ENCODE results near the gene TUBB1. TPM values are rescaled to one million over a fixed set of nuclear protein-coding genes. Genes with fewer than 3 reads are reported as not detected.

The TUBB1 gene
- total RNA-seq, 1 donor from 2014 or later, result not detected

DNA sequence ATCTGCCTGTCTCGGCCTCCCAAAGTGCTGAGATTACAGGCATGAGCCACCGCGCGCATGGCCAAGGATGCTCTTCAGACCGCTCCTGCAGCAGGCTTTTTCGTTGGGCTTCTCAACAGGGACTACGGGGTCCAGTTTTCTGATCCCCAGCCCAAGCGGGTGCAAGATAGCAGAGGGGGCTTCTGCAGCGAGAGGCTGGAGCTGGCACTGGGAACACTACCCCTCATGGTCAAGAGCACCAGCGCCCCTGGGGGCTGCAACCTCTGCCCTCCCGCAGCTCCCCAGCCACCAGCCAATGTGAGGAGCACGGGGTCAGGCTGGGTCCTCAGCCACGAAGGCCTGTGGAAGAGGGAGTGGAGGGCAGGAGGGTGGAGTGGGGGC, 18.2 kb upstream of the TUBB1 start:
- no peak for DNase-seq (ENCODE audit: low spot score in 2 of 2)
- Histone ChIP-seq H3K4me1 (peaks cover 9 to 15% of the 10 kb centered on the region in 2 donors), H3K4me3 (no peak overlapping the region), H3K9me3 (no peaks in the 10 kb centered on the region), H3K36me3 (peaks cover 53 to 59% of the 10 kb centered on the region in 2 donors), H3K27me3 (no peaks in the 10 kb centered on the region), H3K27ac (no peak overlapping the region)
- intact Hi-C loops (cut with DNase I), result no loop called here
- TF ChIP-seq, protein P1, sequence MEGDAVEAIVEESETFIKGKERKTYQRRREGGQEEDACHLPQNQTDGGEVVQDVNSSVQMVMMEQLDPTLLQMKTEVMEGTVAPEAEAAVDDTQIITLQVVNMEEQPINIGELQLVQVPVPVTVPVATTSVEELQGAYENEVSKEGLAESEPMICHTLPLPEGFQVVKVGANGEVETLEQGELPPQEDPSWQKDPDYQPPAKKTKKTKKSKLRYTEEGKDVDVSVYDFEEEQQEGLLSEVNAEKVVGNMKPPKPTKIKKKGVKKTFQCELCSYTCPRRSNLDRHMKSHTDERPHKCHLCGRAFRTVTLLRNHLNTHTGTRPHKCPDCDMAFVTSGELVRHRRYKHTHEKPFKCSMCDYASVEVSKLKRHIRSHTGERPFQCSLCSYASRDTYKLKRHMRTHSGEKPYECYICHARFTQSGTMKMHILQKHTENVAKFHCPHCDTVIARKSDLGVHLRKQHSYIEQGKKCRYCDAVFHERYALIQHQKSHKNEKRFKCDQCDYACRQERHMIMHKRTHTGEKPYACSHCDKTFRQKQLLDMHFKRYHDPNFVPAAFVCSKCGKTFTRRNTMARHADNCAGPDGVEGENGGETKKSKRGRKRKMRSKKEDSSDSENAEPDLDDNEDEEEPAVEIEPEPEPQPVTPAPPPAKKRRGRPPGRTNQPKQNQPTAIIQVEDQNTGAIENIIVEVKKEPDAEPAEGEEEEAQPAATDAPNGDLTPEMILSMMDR (IDR thresholded peaks at IDR 0.05), result no peak

DNA sequence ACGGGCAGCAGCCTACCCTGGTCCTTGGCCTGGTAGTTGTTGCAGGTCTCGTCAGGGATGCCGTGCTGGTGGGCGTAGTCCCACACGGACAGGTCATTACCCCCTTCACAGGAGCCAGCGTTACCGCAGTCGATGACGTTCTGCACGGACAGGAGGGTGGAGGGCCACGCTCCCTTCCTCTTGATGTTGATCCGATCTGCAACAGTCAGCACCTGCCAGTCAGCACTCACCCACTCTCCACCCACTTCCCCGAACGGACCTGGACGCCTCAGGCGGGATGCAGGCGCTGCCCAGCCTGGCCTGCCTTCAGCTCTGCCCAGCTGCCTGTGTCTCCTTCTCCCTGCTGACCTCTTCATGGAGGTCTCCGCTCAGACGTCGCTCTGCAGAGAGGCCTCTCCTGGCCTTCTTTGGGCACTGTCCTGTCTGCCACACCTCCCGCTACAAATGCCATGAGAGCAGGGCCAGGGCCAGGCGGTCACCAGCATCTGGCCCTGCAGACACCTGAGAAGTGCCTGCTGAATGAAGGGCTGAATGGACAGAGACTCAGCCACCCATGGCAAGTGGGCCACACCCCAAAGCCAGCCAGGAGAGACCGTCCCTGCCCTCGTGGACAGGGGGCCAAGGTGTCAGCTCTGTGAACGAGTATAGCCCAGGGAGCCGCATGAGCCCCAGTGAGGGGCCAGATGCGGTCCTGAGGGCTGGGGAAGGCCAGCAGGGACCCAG, 17.6 kb upstream of the TUBB1 start:
- no peak overlapping the region for H3K4me3 ChIP-seq
- TF ChIP-seq, protein P1 (IDR thresholded peaks at IDR 0.05), result no peak
- H3K4me1 ChIP-seq, result peaks cover 11 to 20% of the 10 kb centered on the region in 2 donors
- H3K9me3 ChIP-seq, result no peaks in the 10 kb centered on the region
- intact Hi-C loops (cut with DNase I), result no loop called here
- DNase-seq (ENCODE audit: low spot score in 2 of 2), result no peak
- H3K27ac ChIP-seq, result no peak overlapping the region
- H3K36me3 ChIP-seq, result peaks cover 47 to 53% of the 10 kb centered on the region in 2 donors
- H3K27me3 ChIP-seq, result no peaks in the 10 kb centered on the region

DNA sequence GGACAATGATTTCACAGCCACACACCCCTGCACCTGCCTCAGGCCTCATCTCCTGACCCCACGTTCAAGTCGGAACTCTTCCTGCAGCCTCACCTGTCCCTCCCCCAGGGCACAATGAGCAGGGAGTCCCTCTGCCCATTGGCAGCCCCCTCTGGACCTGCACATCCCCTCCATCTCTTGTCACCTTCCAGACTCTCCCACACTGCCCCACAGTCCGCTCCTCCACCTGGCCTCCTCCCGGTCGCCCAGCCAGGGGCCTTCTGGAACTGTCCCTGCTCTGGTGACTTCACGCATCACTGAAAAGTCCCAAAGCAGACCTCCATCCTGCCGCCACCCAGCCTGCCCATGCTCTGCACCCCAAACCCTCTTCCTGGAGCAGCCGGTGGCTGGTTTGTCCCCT, 16.8 kb upstream of the TUBB1 start:
- peaks cover 11 to 22% of the 10 kb centered on the region in 2 donors for H3K4me1 ChIP-seq
- peaks cover 41 to 45% of the 10 kb centered on the region in 2 donors for H3K36me3 ChIP-seq
- H3K9me3 ChIP-seq, result no peaks in the 10 kb centered on the region
- H3K27me3 ChIP-seq, result no peaks in the 10 kb centered on the region
- TF ChIP-seq, protein P1 (IDR thresholded peaks at IDR 0.05), result no peak
- no peak for DNase-seq (ENCODE audit: low spot score in 2 of 2)
- no peak overlapping the region for H3K27ac ChIP-seq
- H3K4me3 ChIP-seq, result no peak overlapping the region
- intact Hi-C loops (cut with DNase I), result no loop called here

DNA sequence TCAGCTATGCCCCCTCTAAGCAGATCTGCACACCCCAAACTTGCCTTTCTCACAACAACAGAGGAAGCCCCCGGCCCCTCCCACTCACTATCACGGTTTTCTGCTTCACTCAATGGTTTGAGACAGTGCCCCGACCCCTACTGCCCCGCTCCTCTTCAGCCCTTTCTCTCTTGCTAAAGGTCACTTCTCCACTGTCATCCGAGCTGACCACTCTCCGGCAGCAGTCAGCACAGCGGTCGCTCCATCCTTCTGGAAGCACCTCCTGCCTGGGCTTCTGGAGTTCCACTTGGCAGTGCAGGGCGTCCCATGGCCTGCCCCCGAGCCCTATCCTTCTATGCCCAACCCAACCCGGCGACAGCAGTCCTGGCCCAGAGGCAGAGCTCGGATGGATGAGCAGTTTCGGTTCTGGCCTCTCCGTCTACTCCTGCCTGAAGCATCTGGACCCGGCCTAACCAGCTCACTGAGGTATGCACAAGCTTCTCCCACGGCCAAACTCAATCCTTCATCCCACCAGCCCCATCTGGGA, 16.3 kb upstream of the TUBB1 start:
- Histone ChIP-seq H3K4me3 (no peak overlapping the region), H3K27me3 (no peaks in the 10 kb centered on the region), H3K4me1 (peaks cover 11 to 27% of the 10 kb centered on the region in 2 donors), H3K9me3 (no peaks in the 10 kb centered on the region), H3K27ac (peak overlapping the region in 1 of 2 donors; percentile 88), H3K36me3 (peaks cover 35 to 40% of the 10 kb centered on the region in 2 donors)
- no peak for DNase-seq (ENCODE audit: low spot score in 2 of 2)
- TF ChIP-seq, protein P1 (IDR thresholded peaks at IDR 0.05), result no peak
- intact Hi-C loops (cut with DNase I), result no loop called here

DNA sequence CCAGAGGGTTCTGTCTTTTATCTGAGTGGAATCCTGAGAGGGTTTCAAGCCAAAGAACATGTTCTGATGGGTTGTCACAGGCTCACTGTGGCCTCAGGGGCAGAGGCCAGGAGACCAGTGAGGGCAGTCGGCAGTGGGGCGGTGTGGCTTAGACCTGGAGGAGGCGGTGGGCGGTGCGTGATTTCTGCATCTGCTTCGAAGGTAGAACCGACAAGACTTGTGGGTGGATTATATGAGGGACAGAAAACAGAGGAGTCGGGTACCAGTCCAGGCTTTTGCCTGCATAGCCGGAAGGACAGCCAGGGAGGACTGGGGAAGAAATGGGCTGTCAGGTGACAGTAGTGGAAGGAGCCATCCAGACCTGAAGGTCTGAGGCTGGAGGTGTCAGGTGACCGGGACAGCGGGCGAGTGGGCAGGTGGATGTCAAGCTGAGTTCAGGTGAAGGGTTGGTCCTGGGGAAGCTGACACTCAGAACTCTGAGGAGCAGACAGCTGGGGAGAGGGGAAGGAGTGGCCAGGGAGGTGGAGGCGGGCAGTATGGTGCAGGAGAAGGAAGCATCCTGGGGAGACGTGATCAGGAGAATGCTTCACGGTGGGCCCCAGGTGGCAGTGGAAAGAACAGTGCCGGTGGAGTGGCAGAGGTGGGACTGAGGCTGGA, 15.3 kb upstream of the TUBB1 start:
- Histone ChIP-seq H3K27me3 (no peaks in the 10 kb centered on the region), H3K27ac (peak overlapping the region; percentile 88), H3K4me1 (peaks cover 11 to 27% of the 10 kb centered on the region in 2 donors), H3K4me3 (peak overlapping the region in 1 of 2 donors; percentile 73), H3K9me3 (no peaks in the 10 kb centered on the region), H3K36me3 (peaks cover 26 to 30% of the 10 kb centered on the region in 2 donors)
- peak in 1 of 2 donors; percentile 60 for DNase-seq (ENCODE audit: low spot score in 2 of 2)
- intact Hi-C loops (cut with DNase I), result no loop called here
- TF ChIP-seq, protein P1 (IDR thresholded peaks at IDR 0.05), result no peak

Measured in ascending aorta (tissue), 2 donors.